K562 treated with DMSO at 1 percent for 48 hours (cell line): ENCODE results near the gene EPG5. TPM values are rescaled to one million over a fixed set of nuclear protein-coding genes. Genes with fewer than 3 reads are reported as not detected.

Experiments
- total RNA-seq: library from RNA; unstranded; fragments of 300-600 nt; gene quantifications from 2 replicates; pipeline ENCODE4 v1.2.3, GENCODE V29; 2022; ENCODE audit warnings: low replicate concordance; ENCODE audit errors: extremely low read depth

The EPG5 gene
- total RNA-seq, result not detected in 2 replicates

GRCh38 chr18:45967007-45967706 is at the start of gene EPG5:
TSS of gene EPG5 (minus strand) at chr18:45967329. CDS start at chr18:45967239, 90 bp downstream.

GRCh38 chr18:45825258-45826044 is 141.7 kb downstream of the EPG5 start, which contains the start of gene SIGLEC15:
TSS of gene SIGLEC15 (plus strand) at chr18:45825675. CDS start at chr18:45825729, 54 bp downstream.

Other genes starting within 250 kb of the EPG5 start
- not detected in 2 replicates for gene SLC14A1, start 243.1 kb downstream of the EPG5 start, total RNA-seq
- gene SIGLEC15, start 141.7 kb downstream of the EPG5 start, total RNA-seq, result not detected in 2 replicates
- not detected in 2 replicates for gene PSTPIP2, start 104.9 kb upstream of the EPG5 start, total RNA-seq
- not detected in 2 replicates for gene ATP5F1A, start 131.0 kb upstream of the EPG5 start, total RNA-seq
- not detected in 2 replicates for gene HAUS1, start 137.1 kb upstream of the EPG5 start, total RNA-seq